ENCODE data around the gene DALRD3. TPM values are rescaled to one million over a fixed set of nuclear protein-coding genes. Genes with fewer than 3 reads are reported as not detected.

The DALRD3 gene
- total RNA-seq (78.0 and 81.0 TPM in 2 replicates), polyA plus RNA-seq (54.6 and 96.2 TPM in 2 replicates)

- Histone ChIP-seq H3K27me3 (no peaks in the 10 kb centered on the region), H3K27ac (peak within 1 kb of the TSS; percentile 44), H3K36me3 (peaks cover 32% of the 10 kb centered on the region), H3K9me3 (ENCODE audit: low read depth) (no peaks in the 10 kb centered on the region), H3K4me1 (ENCODE audit: low read depth) (peaks cover 15% of the 10 kb centered on the region), H3K4me3 (peak within 1 kb of the TSS; percentile 82)
- TF ChIP-seq, protein P1, sequence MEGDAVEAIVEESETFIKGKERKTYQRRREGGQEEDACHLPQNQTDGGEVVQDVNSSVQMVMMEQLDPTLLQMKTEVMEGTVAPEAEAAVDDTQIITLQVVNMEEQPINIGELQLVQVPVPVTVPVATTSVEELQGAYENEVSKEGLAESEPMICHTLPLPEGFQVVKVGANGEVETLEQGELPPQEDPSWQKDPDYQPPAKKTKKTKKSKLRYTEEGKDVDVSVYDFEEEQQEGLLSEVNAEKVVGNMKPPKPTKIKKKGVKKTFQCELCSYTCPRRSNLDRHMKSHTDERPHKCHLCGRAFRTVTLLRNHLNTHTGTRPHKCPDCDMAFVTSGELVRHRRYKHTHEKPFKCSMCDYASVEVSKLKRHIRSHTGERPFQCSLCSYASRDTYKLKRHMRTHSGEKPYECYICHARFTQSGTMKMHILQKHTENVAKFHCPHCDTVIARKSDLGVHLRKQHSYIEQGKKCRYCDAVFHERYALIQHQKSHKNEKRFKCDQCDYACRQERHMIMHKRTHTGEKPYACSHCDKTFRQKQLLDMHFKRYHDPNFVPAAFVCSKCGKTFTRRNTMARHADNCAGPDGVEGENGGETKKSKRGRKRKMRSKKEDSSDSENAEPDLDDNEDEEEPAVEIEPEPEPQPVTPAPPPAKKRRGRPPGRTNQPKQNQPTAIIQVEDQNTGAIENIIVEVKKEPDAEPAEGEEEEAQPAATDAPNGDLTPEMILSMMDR (IDR thresholded peaks at IDR 0.05; ENCODE audit: low read depth, low read length): no peak
- DNase-seq (ENCODE audit: low read depth in 1 of 2, low spot score in 1 of 2): peak; percentile 64 to 79
Measured at GRCh38 chr3:49017971-49018706, at the start of gene DALRD3. DALRD3 (minus strand) TSS chr3:49018580; CDS start chr3:49018564, 16 bp downstream.

GRCh38 chr3:49058011-49058410, 39.6 kb upstream of the DALRD3 start:
- H3K4me3 ChIP-seq: no peak overlapping the region
- no peak overlapping the region for H3K27ac ChIP-seq
- H3K36me3 ChIP-seq: peaks cover 42% of the 10 kb centered on the region
- TF ChIP-seq, protein P1 (IDR thresholded peaks at IDR 0.05; ENCODE audit: low read depth, low read length): no peak
- H3K27me3 ChIP-seq: no peaks in the 10 kb centered on the region
- no peaks in the 10 kb centered on the region for H3K9me3 ChIP-seq (ENCODE audit: low read depth)
- no peaks in the 10 kb centered on the region for H3K4me1 ChIP-seq (ENCODE audit: low read depth)
- peak in 1 of 2 donors; percentile 13 for DNase-seq (ENCODE audit: low read depth in 1 of 2, low spot score in 1 of 2)

DNA sequence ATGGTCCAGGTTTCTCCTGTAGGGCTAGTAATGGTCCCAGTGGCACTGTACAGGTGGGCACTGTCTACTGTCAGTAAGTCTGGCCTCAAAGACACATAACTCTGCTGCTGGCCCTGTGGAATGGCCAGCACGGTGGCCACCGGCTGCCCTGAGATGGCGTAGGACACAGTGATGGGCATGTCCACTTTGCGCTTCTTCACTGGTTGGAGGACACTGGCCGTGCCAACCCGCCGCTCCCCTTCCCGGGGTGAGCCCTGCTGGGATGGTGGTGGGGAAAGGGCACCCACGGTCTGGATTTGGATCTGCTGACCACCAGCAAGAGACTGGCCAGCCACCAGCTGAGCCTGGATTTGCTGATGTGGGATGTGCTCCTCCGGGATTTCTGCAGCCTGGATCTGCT, 38.9 kb upstream of the DALRD3 start:
- Histone ChIP-seq H3K36me3 (peaks cover 44% of the 10 kb centered on the region), H3K4me3 (no peak overlapping the region)

GRCh38 chr3:49054344-49054862, 36.0 kb upstream of the DALRD3 start:
- Histone ChIP-seq H3K4me1 (ENCODE audit: low read depth) (no peaks in the 10 kb centered on the region), H3K9me3 (ENCODE audit: low read depth) (no peaks in the 10 kb centered on the region), H3K4me3 (no peak overlapping the region), H3K27me3 (no peaks in the 10 kb centered on the region), H3K27ac (no peak overlapping the region), H3K36me3 (peaks cover 40% of the 10 kb centered on the region)
- TF ChIP-seq, protein P1 (IDR thresholded peaks at IDR 0.05; ENCODE audit: low read depth, low read length): no peak
- no peak for DNase-seq (ENCODE audit: low read depth in 1 of 2, low spot score in 1 of 2)

More for the DNA sequence above, 38.9 kb upstream of the DALRD3 start:
- TF ChIP-seq, protein P1 (IDR thresholded peaks at IDR 0.05; ENCODE audit: low read depth, low read length): no peak
- no peaks in the 10 kb centered on the region for H3K27me3 ChIP-seq
- DNase-seq (ENCODE audit: low read depth in 1 of 2, low spot score in 1 of 2): no peak
- H3K4me1 ChIP-seq (ENCODE audit: low read depth): no peaks in the 10 kb centered on the region
- H3K27ac ChIP-seq: no peak overlapping the region
- no peaks in the 10 kb centered on the region for H3K9me3 ChIP-seq (ENCODE audit: low read depth)

DNA sequence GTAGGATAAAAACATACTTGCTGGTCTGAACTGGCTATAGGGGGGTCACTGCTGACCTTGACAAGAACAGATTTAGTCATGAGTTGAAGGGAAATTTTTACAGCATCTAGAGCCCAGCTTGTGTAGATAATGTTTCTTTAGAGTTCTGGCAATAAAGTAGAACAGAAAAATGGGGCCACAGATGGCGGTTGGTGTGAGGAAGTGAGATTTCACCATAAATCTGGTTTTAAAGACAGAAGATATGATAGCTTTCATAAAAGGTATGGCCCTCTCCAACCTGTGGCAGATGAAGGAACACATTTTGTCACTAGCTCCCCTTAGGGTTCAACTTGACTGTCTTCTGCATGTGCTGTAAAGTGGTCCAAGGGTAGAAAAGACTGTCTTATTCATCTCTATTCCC, 35.2 kb upstream of the DALRD3 start:
- Histone ChIP-seq H3K27ac (no peak overlapping the region), H3K27me3 (no peaks in the 10 kb centered on the region), H3K4me1 (ENCODE audit: low read depth) (no peaks in the 10 kb centered on the region), H3K4me3 (no peak overlapping the region), H3K36me3 (peaks cover 39% of the 10 kb centered on the region), H3K9me3 (ENCODE audit: low read depth) (no peaks in the 10 kb centered on the region)
- DNase-seq (ENCODE audit: low read depth in 1 of 2, low spot score in 1 of 2): no peak
- TF ChIP-seq, protein P1 (IDR thresholded peaks at IDR 0.05; ENCODE audit: low read depth, low read length): no peak

Measured in cardiac muscle cell (in vitro differentiated cells and primary cell).